ENCODE results near the gene SART3. TPM values are rescaled to one million over a fixed set of nuclear protein-coding genes. Genes with fewer than 3 reads are reported as not detected.

The SART3 gene
- total and polyA plus RNA-seq, 4 donors = 5.9 to 37.1 (median 23.5) TPM

DNA sequence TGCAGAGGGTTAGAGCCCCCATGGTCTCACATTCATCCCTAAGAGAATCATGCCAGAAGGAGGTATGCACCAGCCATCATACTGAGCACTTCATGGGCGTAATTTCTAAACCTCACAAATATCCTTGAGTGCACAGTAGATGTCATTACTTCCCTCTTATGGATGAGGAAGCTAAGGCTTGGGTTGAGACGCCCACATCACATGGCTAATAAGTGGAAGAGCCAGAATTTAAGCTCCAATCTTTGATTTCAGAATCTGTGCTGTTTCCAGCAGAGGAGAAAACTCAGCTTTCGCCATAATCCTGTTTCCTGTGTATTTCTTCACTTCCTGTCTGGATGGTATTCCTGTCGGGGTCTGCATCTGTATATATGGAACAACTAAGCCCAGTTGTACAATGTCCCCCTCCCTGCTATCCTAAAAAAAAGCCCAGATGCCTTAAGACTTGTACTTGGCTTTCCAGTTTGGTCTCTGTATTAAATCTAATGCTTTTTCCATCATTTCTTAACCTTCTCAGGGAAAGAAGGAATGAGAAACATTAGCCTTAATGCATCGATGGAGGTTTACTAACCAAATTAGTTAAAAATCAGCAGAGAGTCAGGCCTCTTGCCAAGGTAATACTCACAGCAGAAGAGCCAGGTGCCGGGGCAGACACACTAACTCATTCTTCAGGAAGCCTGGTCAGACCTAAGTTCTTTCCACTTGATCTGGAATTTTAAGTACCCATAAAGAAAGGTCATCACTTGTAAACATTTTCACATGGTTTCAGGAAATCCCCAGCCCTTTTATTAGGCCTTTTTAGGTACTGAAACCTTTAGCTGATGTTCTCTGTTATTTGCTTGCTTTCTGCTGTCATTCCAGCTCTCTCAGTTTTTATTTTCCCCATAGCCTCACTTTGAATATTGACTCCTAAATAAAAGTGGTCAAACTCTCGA, 6.7 kb upstream of the SART3 start:
- Histone ChIP-seq H3K9ac (ENCODE audit: low read depth in 1 of 2, low read length in 2 of 2) (peak overlapping the region in 1 of 2 donors; percentile 8), H3K27me3 (ENCODE audit: control insufficient read depth in 4 of 4, insufficient read depth in 4 of 4, low read length in 3 of 4) (no peaks in the 10 kb centered on the region), H3K36me3 (ENCODE audit: control insufficient read depth in 4 of 4, insufficient read depth in 3 of 4, low read depth in 1 of 4, low read length in 3 of 4) (peaks cover 0 to 36% (median 27%) of the 10 kb centered on the region in 4 donors), H3K4me1 (ENCODE audit: control insufficient read depth in 4 of 4, insufficient read depth in 4 of 4, low read length in 3 of 4) (peaks cover 2 to 19% (median 13%) of the 10 kb centered on the region in 4 donors), H3K27ac (ENCODE audit: low read depth in 1 of 2, low read length in 2 of 2) (no peak overlapping the region), H3K4me3 (ENCODE audit: low read depth in 1 of 3, low read length in 3 of 3) (no peak overlapping the region), H3K9me3 (ENCODE audit: control insufficient read depth in 4 of 4, low read length in 3 of 4) (no peaks in the 10 kb centered on the region)
- no peak for TF ChIP-seq YY1 (IDR thresholded peaks at IDR 0.05)
- no peak for TF ChIP-seq ZBTB33 (IDR thresholded peaks at IDR 0.05)
- TF ChIP-seq HNF4G (IDR thresholded peaks at IDR 0.05) = no peak
- no peak for TF ChIP-seq RAD21 (IDR thresholded peaks at IDR 0.05)
- TF ChIP-seq TAF1 (conservative IDR thresholded peaks at IDR 0.05) = no peak
- TF ChIP-seq NR2F2 (IDR thresholded peaks at IDR 0.05) = no peak
- TF ChIP-seq FOXA1 (IDR thresholded peaks at IDR 0.05) = no peak
- TF ChIP-seq ATF3 (IDR thresholded peaks at IDR 0.05) = no peak
- no peak for TF ChIP-seq EGR1 (IDR thresholded peaks at IDR 0.05; ENCODE audit: low read depth in 2 of 2)
- no peak for TF ChIP-seq RXRA (IDR thresholded peaks at IDR 0.05)
- no peak for TF ChIP-seq MAX (IDR thresholded peaks at IDR 0.05)
- TF ChIP-seq FOXA2 (IDR thresholded peaks at IDR 0.05) = no peak
- no peak for DNase-seq (ENCODE audit: low spot score)
- 76% methylated on average over 7 of the region's 7 CpGs for WGBS

DNA sequence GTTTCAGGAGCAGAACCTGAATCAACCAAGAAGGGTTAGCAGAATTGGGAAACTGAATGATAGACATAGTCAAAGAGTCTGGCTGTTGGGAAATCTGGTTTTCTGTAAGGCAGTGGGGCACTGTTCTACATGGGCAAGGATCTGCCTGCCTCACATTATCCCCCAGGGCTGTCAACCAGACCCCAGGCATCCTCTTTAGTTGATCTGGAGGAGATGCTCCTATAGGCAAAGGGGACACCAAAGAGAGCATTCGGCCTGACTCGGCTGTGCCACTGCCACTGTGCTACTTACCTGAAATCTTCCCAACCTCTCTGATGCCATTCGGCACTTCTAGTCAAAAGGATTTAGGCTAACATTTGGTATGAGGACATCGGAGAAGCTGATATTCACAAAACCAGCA, 5.5 kb upstream of the SART3 start:
- H3K36me3 ChIP-seq (ENCODE audit: control insufficient read depth in 4 of 4, insufficient read depth in 3 of 4, low read depth in 1 of 4, low read length in 3 of 4) = peaks cover 0 to 36% (median 27%) of the 10 kb centered on the region in 4 donors
- H3K27ac ChIP-seq (ENCODE audit: low read depth in 1 of 2, low read length in 2 of 2) = peak overlapping the region; percentile 22 to 50
- TF ChIP-seq FOXA1 (IDR thresholded peaks at IDR 0.05) (no peak), RAD21 (IDR thresholded peaks at IDR 0.05) (no peak), RXRA (IDR thresholded peaks at IDR 0.05) (no peak), FOXA2 (IDR thresholded peaks at IDR 0.05) (no peak), EGR1 (IDR thresholded peaks at IDR 0.05; ENCODE audit: low read depth in 2 of 2) (no peak), NR2F2 (IDR thresholded peaks at IDR 0.05) (no peak), JUND (IDR thresholded peaks at IDR 0.05) (no peak), HNF4G (IDR thresholded peaks at IDR 0.05) (no peak), TAF1 (conservative IDR thresholded peaks at IDR 0.05) (no peak), GABPA (IDR thresholded peaks at IDR 0.05 in 1 of 2, conservative IDR thresholded peaks at IDR 0.05 in 1 of 2) (no peak), MAX (IDR thresholded peaks at IDR 0.05) (no peak), HNF4A (conservative IDR thresholded peaks at IDR 0.05) (no peak), ATF3 (IDR thresholded peaks at IDR 0.05) (no peak), SP1 (IDR thresholded peaks at IDR 0.05) (no peak), ZBTB33 (IDR thresholded peaks at IDR 0.05) (no peak), YY1 (IDR thresholded peaks at IDR 0.05) (no peak)
- TF ChIP-seq, protein P1, sequence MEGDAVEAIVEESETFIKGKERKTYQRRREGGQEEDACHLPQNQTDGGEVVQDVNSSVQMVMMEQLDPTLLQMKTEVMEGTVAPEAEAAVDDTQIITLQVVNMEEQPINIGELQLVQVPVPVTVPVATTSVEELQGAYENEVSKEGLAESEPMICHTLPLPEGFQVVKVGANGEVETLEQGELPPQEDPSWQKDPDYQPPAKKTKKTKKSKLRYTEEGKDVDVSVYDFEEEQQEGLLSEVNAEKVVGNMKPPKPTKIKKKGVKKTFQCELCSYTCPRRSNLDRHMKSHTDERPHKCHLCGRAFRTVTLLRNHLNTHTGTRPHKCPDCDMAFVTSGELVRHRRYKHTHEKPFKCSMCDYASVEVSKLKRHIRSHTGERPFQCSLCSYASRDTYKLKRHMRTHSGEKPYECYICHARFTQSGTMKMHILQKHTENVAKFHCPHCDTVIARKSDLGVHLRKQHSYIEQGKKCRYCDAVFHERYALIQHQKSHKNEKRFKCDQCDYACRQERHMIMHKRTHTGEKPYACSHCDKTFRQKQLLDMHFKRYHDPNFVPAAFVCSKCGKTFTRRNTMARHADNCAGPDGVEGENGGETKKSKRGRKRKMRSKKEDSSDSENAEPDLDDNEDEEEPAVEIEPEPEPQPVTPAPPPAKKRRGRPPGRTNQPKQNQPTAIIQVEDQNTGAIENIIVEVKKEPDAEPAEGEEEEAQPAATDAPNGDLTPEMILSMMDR (IDR thresholded peaks at IDR 0.05; ENCODE audit: low read depth, low read length, missing input control) = no peak
- TF ChIP-seq, protein P2, sequence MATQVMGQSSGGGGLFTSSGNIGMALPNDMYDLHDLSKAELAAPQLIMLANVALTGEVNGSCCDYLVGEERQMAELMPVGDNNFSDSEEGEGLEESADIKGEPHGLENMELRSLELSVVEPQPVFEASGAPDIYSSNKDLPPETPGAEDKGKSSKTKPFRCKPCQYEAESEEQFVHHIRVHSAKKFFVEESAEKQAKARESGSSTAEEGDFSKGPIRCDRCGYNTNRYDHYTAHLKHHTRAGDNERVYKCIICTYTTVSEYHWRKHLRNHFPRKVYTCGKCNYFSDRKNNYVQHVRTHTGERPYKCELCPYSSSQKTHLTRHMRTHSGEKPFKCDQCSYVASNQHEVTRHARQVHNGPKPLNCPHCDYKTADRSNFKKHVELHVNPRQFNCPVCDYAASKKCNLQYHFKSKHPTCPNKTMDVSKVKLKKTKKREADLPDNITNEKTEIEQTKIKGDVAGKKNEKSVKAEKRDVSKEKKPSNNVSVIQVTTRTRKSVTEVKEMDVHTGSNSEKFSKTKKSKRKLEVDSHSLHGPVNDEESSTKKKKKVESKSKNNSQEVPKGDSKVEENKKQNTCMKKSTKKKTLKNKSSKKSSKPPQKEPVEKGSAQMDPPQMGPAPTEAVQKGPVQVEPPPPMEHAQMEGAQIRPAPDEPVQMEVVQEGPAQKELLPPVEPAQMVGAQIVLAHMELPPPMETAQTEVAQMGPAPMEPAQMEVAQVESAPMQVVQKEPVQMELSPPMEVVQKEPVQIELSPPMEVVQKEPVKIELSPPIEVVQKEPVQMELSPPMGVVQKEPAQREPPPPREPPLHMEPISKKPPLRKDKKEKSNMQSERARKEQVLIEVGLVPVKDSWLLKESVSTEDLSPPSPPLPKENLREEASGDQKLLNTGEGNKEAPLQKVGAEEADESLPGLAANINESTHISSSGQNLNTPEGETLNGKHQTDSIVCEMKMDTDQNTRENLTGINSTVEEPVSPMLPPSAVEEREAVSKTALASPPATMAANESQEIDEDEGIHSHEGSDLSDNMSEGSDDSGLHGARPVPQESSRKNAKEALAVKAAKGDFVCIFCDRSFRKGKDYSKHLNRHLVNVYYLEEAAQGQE (IDR thresholded peaks at IDR 0.05) = no peak
- no peak overlapping the region for H3K9ac ChIP-seq (ENCODE audit: low read depth in 1 of 2, low read length in 2 of 2)
- peaks cover 2 to 27% (median 20%) of the 10 kb centered on the region in 4 donors for H3K4me1 ChIP-seq (ENCODE audit: control insufficient read depth in 4 of 4, insufficient read depth in 4 of 4, low read length in 3 of 4)
- no peak overlapping the region for H3K4me3 ChIP-seq (ENCODE audit: low read depth in 1 of 3, low read length in 3 of 3)
- 98% methylated on average over 4 of the region's 4 CpGs for WGBS
- H3K9me3 ChIP-seq (ENCODE audit: control insufficient read depth in 4 of 4, low read length in 3 of 4) = no peaks in the 10 kb centered on the region
- H3K27me3 ChIP-seq (ENCODE audit: control insufficient read depth in 4 of 4, insufficient read depth in 4 of 4, low read length in 3 of 4) = no peaks in the 10 kb centered on the region
- no peak for DNase-seq (ENCODE audit: low spot score)

Data from liver (tissue), 9 donors.